Uterus (tissue), 4 donors: Measurements from ENCODE around the gene LHX4. TPM values are rescaled to one million over a fixed set of nuclear protein-coding genes. Genes with fewer than 3 reads are reported as not detected.

ENCODE experiments used
- DNase-seq, 2 donors: peaks; one replicate each; pipeline ENCODE4 v3.0.0-alpha.2; 2019 to 2020
- H3K27ac ChIP-seq, 2 donors: fragments of 200-600 bp; sonication (generic); 1 replicate in 1 of 2; 2 replicates in 1 of 2; pipeline ENCODE4 v1.5.1; 2016 to 2018
- H3K27me3 ChIP-seq, 2 donors: fragments of 200-600 bp; sonication (generic); one replicate each; pipeline ENCODE4 v1.5.1; 2018 to 2019; ENCODE audit warnings: control low read depth in 1 of 2
- H3K36me3 ChIP-seq, 2 donors: fragments of 200-600 bp; sonication (generic); one replicate each; pipeline ENCODE4 v1.5.1; 2019; ENCODE audit warnings: control low read depth in 1 of 2
- H3K4me1 ChIP-seq, 2 donors: fragments of 200-600 bp; sonication (generic); one replicate each; pipeline ENCODE4 v1.5.1; 2018 to 2019; ENCODE audit warnings: control low read depth in 1 of 2
- H3K4me3 ChIP-seq, 2 donors: fragments of 200-600 bp; sonication (generic); 1 replicate in 1 of 2; 2 replicates in 1 of 2; pipeline ENCODE4 v1.5.1; 2018 to 2019; ENCODE audit warnings: mild to moderate bottlenecking in 1 of 2
- H3K9me3 ChIP-seq, 2 donors: fragments of 200-600 bp; sonication (generic); one replicate each; pipeline ENCODE4 v1.5.1; 2019; ENCODE audit warnings: control low read depth in 1 of 2
- CTCF ChIP-seq, 4 experiments: fragments of 200-600 bp in 2 of 4; fragments of 450-650 bp in 2 of 4; sonication (generic) in 2 of 4; IDR thresholded peaks; one replicate each; pipeline ENCODE4 v1.5.1; 2016 to 2019; ENCODE audit warnings: antibody characterized with exemption in 4 of 4, mild to moderate bottlenecking in 2 of 4, moderate library complexity in 1 of 4
- POLR2A ChIP-seq, 2 donors: fragments of 450-650 bp; IDR thresholded peaks; one replicate each; pipeline ENCODE4 v1.6.1; 2016; ENCODE audit warnings: antibody characterized with exemption in 2 of 2, mild to moderate bottlenecking in 1 of 2, moderate library complexity in 1 of 2
- intact Hi-C: fragments of 100-400 bp; cut with DNase I; formaldehyde crosslinking; loops from one replicate; pipeline ENCODE4 v1.15.1; 2023; ENCODE audit warnings: low total_unique reads
- total RNA-seq, 4 donors: library from RNA; depleted of rRNA in 3 of 4; stranded (reverse); fragments of >200 nt in 3 of 4; gene quantifications; one replicate each; pipeline versions ENCODE4 v1.1.0 to v1.2.4, GENCODE V29; 2014 to 2023
- donor health status: DM: yes; HTN: yes; CAD: no.

The LHX4 gene
- total RNA-seq, 4 donors from 2014 or later, result not detected

- H3K27ac ChIP-seq, result no peak overlapping the region
- intact Hi-C loops, result no loop called here
- no peak overlapping the region for H3K4me3 ChIP-seq
- H3K27me3 ChIP-seq, result no peaks in the 10 kb centered on the region
- no peak for TF ChIP-seq CTCF (IDR thresholded peaks at IDR 0.05)
- no peak for TF ChIP-seq POLR2A (IDR thresholded peaks at IDR 0.05)
- no peaks in the 10 kb centered on the region for H3K9me3 ChIP-seq
- DNase-seq, result no peak
- no peaks in the 10 kb centered on the region for H3K36me3 ChIP-seq
- peaks cover 0 to 6% of the 10 kb centered on the region in 2 donors for H3K4me1 ChIP-seq
These were observed 36.5 kb downstream of the LHX4 start for GRCh38 chr1:180266275-180267210.

- no peak for TF ChIP-seq CTCF (IDR thresholded peaks at IDR 0.05)
- TF ChIP-seq POLR2A (IDR thresholded peaks at IDR 0.05), result no peak
- H3K4me3 ChIP-seq, result no peak overlapping the region
- peaks cover 0 to 6% of the 10 kb centered on the region in 2 donors for H3K4me1 ChIP-seq
- no peak for DNase-seq
- no peaks in the 10 kb centered on the region for H3K27me3 ChIP-seq
- intact Hi-C loops, result no loop called here
- no peaks in the 10 kb centered on the region for H3K9me3 ChIP-seq
- no peak overlapping the region for H3K27ac ChIP-seq
- H3K36me3 ChIP-seq, result no peaks in the 10 kb centered on the region
These were observed 37.1 kb downstream of the LHX4 start for GRCh38 chr1:180267211-180267561.

- no peaks in the 10 kb centered on the region for H3K36me3 ChIP-seq
- peaks cover 0 to 6% of the 10 kb centered on the region in 2 donors for H3K4me1 ChIP-seq
- no peak overlapping the region for H3K27ac ChIP-seq
- no peak for DNase-seq
- no peaks in the 10 kb centered on the region for H3K27me3 ChIP-seq
- intact Hi-C loops, result no loop called here
- H3K4me3 ChIP-seq, result no peak overlapping the region
- TF ChIP-seq CTCF (IDR thresholded peaks at IDR 0.05), result no peak
- no peak for TF ChIP-seq POLR2A (IDR thresholded peaks at IDR 0.05)
- H3K9me3 ChIP-seq, result no peaks in the 10 kb centered on the region
These were observed 37.9 kb downstream of the LHX4 start for GRCh38 chr1:180267761-180268555.

GRCh38 chr1:180268556-180269075 is 38.6 kb downstream of the LHX4 start:
- no peak for DNase-seq
- H3K27me3 ChIP-seq, result no peaks in the 10 kb centered on the region
- no peaks in the 10 kb centered on the region for H3K36me3 ChIP-seq
- peaks cover 0 to 6% of the 10 kb centered on the region in 2 donors for H3K4me1 ChIP-seq
- no peaks in the 10 kb centered on the region for H3K9me3 ChIP-seq
- H3K27ac ChIP-seq, result no peak overlapping the region
- no peak for TF ChIP-seq CTCF (IDR thresholded peaks at IDR 0.05)
- TF ChIP-seq POLR2A (IDR thresholded peaks at IDR 0.05), result no peak
- no peak overlapping the region for H3K4me3 ChIP-seq
- intact Hi-C loops, result no loop called here
